ENCODE data around the gene EGR4.

Gene EGR4

DNA sequence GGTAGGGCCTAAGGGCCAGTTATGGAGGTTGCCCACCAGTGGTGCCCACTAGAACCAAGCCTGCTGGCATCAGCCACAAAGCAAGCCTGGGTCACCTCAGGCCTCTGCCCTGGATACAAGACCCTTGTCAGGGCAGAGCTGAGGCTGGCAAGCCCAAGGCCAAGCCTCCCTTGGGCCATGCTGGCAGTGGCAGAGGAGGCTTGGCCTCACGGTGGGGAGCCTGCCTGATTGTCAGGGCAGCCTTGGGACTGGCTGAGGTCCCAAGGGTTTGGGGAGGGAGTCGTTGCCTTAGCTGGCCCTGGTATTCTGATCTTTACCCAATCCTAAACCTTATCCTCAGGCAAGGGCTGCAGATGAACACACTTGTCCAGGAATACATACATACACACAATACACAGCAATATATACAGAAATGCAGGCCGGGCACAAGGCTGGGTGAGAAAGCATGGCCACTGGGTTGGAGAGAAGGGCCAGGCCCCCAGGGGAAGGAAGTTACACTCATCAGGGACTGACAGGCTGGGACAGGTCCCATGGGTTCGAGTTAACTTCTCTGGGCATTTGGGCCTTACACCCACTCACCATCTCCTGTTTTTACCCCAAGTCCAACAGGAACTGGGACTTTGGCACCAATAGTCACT is 38.2 kb downstream of the EGR4 start:
- H3K4me3 ChIP-seq (ENCODE audit: low read depth, low read length): no peak overlapping the region
- no peak for DNase-seq (ENCODE audit: low read depth)
- TF ChIP-seq, protein P1, sequence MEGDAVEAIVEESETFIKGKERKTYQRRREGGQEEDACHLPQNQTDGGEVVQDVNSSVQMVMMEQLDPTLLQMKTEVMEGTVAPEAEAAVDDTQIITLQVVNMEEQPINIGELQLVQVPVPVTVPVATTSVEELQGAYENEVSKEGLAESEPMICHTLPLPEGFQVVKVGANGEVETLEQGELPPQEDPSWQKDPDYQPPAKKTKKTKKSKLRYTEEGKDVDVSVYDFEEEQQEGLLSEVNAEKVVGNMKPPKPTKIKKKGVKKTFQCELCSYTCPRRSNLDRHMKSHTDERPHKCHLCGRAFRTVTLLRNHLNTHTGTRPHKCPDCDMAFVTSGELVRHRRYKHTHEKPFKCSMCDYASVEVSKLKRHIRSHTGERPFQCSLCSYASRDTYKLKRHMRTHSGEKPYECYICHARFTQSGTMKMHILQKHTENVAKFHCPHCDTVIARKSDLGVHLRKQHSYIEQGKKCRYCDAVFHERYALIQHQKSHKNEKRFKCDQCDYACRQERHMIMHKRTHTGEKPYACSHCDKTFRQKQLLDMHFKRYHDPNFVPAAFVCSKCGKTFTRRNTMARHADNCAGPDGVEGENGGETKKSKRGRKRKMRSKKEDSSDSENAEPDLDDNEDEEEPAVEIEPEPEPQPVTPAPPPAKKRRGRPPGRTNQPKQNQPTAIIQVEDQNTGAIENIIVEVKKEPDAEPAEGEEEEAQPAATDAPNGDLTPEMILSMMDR (conservative IDR thresholded peaks at IDR 0.05; ENCODE audit: low read depth, low read length): no peak

DNA sequence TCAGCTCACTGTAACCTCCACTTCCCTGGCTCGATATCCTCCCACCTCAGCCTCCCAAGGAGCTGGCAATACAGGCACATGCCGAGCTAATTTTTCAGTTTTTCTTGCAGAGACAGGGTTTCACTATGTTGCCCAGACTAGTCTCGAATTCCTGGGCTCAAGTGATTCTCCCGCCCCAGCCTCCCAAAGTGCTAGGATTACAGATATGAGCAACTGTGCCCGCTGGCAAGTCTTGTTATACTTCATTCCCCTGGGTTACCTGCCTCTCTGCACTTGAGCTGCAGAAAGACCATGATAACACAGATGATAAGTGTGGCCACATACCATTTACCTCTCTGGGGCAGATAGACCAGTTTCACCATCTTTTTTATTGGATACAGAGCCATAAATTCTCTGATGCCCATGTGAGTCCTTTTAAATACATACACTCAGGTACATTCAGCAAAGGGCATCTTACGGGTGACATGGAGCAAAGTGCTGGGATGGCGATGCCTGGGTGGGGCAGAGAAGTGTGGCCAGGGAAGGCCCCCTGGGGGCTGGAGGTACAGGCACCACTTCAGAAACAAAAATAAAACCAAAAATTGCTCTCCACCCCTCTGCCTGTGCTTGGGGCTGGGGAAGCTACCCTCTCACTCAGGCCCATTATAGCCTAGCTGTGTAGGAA is 38.9 kb downstream of the EGR4 start:
- TF ChIP-seq, protein P1 (conservative IDR thresholded peaks at IDR 0.05; ENCODE audit: low read depth, low read length): no peak
- no peak overlapping the region for H3K4me3 ChIP-seq (ENCODE audit: low read depth, low read length)
- no peak for DNase-seq (ENCODE audit: low read depth)

DNA sequence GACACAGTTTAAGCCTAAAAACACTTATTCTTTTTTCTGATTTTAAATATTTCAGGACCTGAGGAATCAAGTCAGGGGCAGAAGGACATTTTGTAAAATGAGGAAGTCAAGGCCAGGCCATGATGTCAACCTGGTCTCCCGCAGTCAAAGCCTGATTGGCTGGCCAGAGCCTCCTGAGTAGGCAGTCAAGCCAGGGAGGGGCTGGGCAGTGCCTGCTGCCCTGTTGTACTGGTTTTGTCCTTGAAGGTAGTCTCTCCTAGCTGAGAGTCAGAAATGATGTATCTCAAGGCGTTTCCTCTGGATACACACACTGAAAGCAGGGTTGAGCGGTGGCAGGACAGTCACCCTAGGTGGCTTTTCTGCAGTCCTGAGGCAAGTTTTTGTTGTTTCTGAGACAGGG is 39.4 kb downstream of the EGR4 start:
- H3K4me3 ChIP-seq (ENCODE audit: low read depth, low read length): no peak overlapping the region
- DNase-seq (ENCODE audit: low read depth): no peak
- TF ChIP-seq, protein P1 (conservative IDR thresholded peaks at IDR 0.05; ENCODE audit: low read depth, low read length): no peak

GRCh38 chr2:73253400-73253799 is 39.9 kb downstream of the EGR4 start:
- no peak for DNase-seq (ENCODE audit: low read depth)
- H3K4me3 ChIP-seq (ENCODE audit: low read depth, low read length): no peak overlapping the region
- TF ChIP-seq, protein P1 (conservative IDR thresholded peaks at IDR 0.05; ENCODE audit: low read depth, low read length): no peak

DNA sequence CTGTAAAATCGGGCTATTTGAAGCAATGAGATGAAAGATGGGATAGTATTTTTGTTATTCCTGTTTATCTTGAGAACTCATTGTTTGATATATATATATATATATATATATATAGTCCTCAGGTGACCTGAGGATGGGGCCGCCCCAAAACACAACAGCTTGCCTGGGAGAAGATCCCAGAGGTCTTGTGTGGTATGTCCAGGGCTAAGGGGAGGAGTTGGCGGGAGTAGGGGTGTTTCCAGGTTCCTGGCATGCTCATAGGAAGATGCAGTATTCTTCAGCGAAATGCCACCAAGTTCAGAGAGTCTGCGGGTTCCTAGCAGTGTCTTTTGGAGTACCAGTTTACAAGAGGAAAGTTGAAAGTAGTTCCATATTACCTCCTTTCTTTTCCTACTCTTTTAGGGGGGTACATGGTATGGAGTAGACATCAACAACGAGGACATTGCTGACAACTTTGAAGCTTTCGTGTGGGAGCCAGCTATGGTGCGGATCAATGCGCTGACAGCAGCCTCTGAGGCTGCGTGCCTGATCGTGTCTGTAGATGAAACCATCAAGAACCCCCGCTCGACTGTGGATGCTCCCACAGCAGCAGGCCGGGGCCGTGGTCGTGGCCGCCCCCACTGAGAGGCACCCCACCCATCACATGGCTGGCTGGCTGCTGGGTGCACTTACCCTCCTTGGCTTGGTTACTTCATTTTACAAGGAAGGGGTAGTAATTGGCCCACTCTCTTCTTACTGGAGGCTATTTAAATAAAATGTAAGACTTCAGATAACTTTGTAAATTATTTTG is 40.9 kb downstream of the EGR4 start:
- no peak overlapping the region for H3K4me3 ChIP-seq (ENCODE audit: low read depth, low read length)
- no peak for DNase-seq (ENCODE audit: low read depth)
- TF ChIP-seq, protein P1 (conservative IDR thresholded peaks at IDR 0.05; ENCODE audit: low read depth, low read length): no peak

DNA sequence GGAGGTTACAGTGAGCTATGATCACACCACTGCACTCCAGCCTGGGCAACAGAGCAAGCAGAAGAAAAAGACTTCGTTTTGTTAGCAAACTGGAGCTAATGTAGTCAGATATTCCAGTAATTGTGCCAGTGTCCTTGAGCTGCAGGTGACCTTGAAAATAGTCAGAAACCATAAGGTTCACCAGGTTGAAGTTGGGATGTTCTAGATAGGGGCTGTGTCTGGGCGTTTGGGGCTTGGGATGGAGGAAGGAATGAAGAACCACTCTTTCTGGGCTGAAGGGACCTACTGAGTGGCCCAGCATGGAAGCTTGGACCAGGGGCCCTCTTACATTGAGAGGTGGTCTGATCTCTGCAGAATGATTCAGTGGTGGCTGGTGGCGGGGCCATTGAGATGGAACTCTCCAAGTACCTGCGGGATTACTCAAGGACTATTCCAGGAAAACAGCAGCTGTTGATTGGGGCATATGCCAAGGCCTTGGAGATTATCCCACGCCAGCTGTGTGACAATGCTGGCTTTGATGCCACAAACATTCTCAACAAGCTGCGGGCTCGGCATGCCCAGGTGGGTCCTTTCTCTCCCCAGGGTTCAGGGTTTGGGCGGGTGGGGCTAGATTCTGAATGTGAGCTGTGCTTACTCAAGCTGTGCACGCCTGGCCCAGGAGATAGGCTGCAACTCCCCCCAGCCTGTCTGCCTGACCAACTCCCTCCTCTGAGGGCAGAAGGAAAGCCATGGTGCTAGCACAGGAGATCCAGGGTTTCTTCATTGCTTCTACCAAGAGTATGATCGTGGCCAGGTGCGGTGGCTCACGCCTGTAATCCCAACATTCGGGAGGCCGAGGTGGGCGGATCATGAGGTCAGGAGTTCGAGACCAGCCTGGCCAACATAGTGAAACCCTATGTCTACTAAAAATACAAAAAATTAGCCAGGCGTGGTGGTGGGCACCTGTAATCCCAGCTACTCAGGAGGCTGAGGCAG is 42.2 kb downstream of the EGR4 start:
- no peak overlapping the region for H3K4me3 ChIP-seq (ENCODE audit: low read depth, low read length)
- TF ChIP-seq, protein P1 (conservative IDR thresholded peaks at IDR 0.05; ENCODE audit: low read depth, low read length): no peak
- DNase-seq (ENCODE audit: low read depth): no peak

All from choroid plexus epithelial cell (primary cell).